Cardiac fibroblast (primary cell): Measurements from ENCODE around the gene CHI3L1.

Experiments
- DNase-seq, 2 donors: peaks; one replicate each; pipeline versions ENCODE4 v3.0.0 to v3.0.0-alpha.2; 2010; ENCODE audit warnings: low read depth in 2 of 2
- H3K4me3 ChIP-seq, 2 donors: replicated peaks in 1 of 2; 1 replicate in 1 of 2; 2 replicates in 1 of 2; pipeline ENCODE4 v1.5.1; 2011; ENCODE audit warnings: low read depth in 2 of 2, low read length in 2 of 2, mild to moderate bottlenecking in 2 of 2, moderate library complexity in 1 of 2
- CTCF ChIP-seq: IDR thresholded peaks from one replicate; pipeline ENCODE4 v1.5.1; 2011; ENCODE audit warnings: low read depth, mild to moderate bottlenecking, low read length, inconsistent platforms

CHI3L1 gene

GRCh38 chr1:203159844-203160243 is 26.7 kb downstream of the CHI3L1 start:
- no peak for TF ChIP-seq CTCF

DNA sequence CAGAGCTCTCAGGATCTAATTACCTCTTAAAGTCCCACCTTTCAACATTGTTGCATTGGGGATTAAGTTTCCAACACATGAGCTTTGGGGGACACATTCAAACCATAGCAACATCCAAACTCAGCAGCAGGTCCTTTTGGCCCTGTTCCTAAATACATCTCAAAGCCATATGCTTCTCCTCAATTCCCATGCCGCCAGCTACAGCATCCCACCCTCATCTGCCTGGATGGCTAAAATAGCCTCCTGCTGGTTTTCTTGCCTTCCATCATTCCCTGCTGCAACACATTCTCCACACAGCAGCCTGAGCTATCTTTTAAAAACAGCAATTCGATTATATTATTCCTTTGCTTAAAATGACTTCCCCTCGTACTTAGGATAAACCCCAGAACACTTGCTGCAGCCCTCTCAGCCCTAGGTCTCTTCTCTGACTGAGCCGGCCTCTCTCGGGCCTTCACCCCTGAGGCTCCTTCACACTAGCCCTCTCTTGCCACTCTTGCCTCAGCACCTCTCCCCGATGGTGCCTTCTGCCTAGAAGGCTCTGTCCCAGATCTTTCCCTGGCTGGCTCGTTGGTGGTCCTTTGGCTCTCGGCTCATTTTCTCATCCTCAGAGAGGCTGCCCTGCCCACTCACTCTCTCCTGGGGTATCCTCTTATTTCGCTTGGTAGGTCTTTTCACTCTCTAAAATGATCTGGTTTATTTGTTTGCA is 27.4 kb downstream of the CHI3L1 start:
- no peak for DNase-seq
- no peak overlapping the region for H3K4me3 ChIP-seq
- no peak for TF ChIP-seq CTCF

More at GRCh38 chr1:203159844-203160243, 26.7 kb downstream of the CHI3L1 start:
- no peak for DNase-seq
- H3K4me3 ChIP-seq, result no peak overlapping the region

DNA sequence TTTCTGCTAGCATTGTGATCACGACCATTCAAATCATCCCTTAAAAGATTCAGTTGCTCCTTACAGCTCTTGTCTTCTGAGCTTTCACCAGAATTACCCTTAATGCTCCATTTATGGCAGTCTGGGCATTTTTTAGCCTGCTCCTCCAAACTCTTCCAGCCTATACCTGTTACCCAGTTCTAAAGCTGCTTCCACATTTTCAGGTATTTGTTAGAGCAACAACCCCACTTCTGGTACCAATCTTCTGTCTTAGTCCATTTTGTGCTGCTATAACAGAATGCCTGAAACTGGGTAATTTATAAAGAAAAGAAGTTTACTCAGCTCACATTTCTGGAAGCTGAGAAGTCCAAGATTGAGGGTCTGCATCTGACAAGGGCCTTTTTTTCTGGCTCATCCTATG is 28.1 kb downstream of the CHI3L1 start:
- no peak overlapping the region for H3K4me3 ChIP-seq
- TF ChIP-seq CTCF, result no peak
- DNase-seq, result no peak

- no peak for DNase-seq
- no peak for TF ChIP-seq CTCF
- H3K4me3 ChIP-seq, result no peak overlapping the region
Observed at GRCh38 chr1:203156280-203156679, 30.2 kb downstream of the CHI3L1 start.

- no peak overlapping the region for H3K4me3 ChIP-seq
- DNase-seq, result peak; percentile 54 to 56
- no peak for TF ChIP-seq CTCF
Observed at GRCh38 chr1:203153989-203154821, 32.3 kb downstream of the CHI3L1 start.

- no peak for TF ChIP-seq CTCF
- H3K4me3 ChIP-seq, result no peak overlapping the region
- peak in 1 of 2 donors; percentile 35 for DNase-seq
Observed at GRCh38 chr1:203153051-203153988, 33.2 kb downstream of the CHI3L1 start.
